Ectodermal cell (in vitro differentiated cells): ENCODE measurements around the gene GALNT17.
A peak's percentile ranks its signal among the peaks of the same experiment; 100 is the strongest.

ENCODE experiments used
- H3K27ac ChIP-seq: 2 replicates; pipeline ENCODE4 v1.7.0; 2013; ENCODE audit warnings: mild to moderate bottlenecking, low read depth, low read length; ENCODE audit not compliant: insufficient read depth, poor library complexity, severe bottlenecking
- H3K27me3 ChIP-seq: 2 replicates; pipeline ENCODE4 v1.7.0; 2013; ENCODE audit warnings: mild to moderate bottlenecking, low read length; ENCODE audit not compliant: insufficient read depth, control insufficient read depth, poor library complexity, severe bottlenecking
- H3K36me3 ChIP-seq: one replicate; pipeline ENCODE4 v1.7.0; 2013; ENCODE audit warnings: low read length; ENCODE audit not compliant: control insufficient read depth, insufficient read depth
- H3K4me1 ChIP-seq: one replicate; pipeline ENCODE4 v1.7.0; 2013; ENCODE audit warnings: low read length; ENCODE audit not compliant: control insufficient read depth, insufficient read depth
- H3K4me3 ChIP-seq: 2 replicates; pipeline ENCODE4 v1.7.0; 2013; ENCODE audit warnings: low read depth, low read length, control low read depth; ENCODE audit not compliant: insufficient read depth
- H3K9me3 ChIP-seq: 2 replicates; pipeline ENCODE4 v1.7.0; 2013; ENCODE audit warnings: mild to moderate bottlenecking, low read length, moderate library complexity; ENCODE audit not compliant: control insufficient read depth
- WGBS, 2 experiments: methylation state at CpG; one replicate each; pipeline ENCODE4 v1.1.7; 2013; ENCODE audit warnings: missing lambda C conversion rate in 2 of 2; 5-methylcytosine and 5-hydroxymethylcytosine counted together

The GALNT17 gene

DNA sequence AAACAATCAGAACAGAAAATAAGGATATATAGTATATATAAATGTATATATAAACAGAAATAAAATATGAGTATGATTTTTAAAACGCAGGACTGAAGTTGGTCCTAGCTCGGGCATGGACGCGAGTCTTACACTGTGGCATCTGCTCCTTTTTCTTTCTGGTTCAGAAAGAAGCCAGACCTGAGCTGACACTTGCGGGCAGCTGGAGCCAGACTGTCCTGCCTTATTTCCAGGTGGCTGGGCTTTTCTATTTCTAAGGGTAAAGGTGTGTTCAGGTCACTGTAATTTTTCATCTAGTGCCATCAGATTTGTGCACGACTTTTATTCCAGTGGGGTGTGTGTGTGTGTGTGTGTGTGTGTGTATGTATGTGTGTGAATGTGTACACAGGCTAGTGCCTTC lies 166.4 kb downstream of the GALNT17 start:
- no peaks in the 10 kb centered on the region for H3K9me3 ChIP-seq
- no peaks in the 10 kb centered on the region for H3K27me3 ChIP-seq
- no peak overlapping the region for H3K27ac ChIP-seq
- H3K4me1 ChIP-seq = peaks cover 7% of the 10 kb centered on the region
- no peak overlapping the region for H3K4me3 ChIP-seq
- H3K36me3 ChIP-seq = no peaks in the 10 kb centered on the region
- WGBS, 2 experiments = 94% methylated on average over 6 of the region's 6 CpGs

DNA sequence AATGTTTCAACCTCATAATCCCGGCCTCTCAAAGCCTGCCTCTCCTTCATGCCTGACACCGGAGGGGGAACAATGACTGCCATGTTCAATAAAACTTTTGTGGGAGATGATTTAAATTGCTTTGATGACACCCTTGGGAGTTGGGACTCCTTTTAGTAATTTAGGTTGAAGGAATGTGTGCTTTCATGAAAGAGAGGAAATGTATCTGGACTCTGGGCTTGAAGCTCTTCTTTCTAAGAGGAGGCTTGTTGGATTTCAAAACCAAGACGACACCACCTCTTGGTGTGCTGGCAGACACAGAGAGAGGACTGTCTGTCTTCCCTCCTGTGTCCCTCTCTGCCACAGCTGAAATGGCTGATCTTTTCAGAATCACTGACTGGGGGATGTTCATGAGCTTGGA lies 168.1 kb downstream of the GALNT17 start:
- Histone ChIP-seq H3K4me1 (peaks cover 11% of the 10 kb centered on the region), H3K9me3 (no peaks in the 10 kb centered on the region), H3K36me3 (no peaks in the 10 kb centered on the region), H3K27me3 (no peaks in the 10 kb centered on the region), H3K4me3 (no peak overlapping the region), H3K27ac (no peak overlapping the region)
- WGBS, 2 experiments = 78 to 81% methylated on average over 3 of the region's 3 CpGs

DNA sequence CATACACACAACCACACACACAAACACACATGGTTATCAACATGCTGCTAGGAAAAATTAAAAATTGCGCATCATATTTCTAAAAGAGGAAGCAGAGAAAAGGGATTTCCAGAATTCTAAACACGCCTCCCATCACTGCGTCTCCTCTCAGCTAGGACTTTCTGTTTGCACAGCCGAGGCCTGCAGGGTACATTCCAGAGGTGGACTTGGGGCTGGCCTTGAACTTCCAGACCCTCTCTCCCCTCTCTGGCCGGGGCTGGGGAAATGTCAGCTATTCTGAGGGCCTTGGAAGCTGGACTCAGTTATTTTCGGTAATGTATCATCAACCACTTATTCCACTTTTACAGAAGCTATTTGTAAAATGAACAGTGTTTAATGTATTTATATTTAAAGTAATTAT lies 168.7 kb downstream of the GALNT17 start:
- H3K4me1 ChIP-seq = peaks cover 15% of the 10 kb centered on the region
- no peak overlapping the region for H3K27ac ChIP-seq
- WGBS, 2 experiments = 91 to 94% methylated on average over 5 of the region's 6 CpGs
- no peaks in the 10 kb centered on the region for H3K9me3 ChIP-seq
- H3K36me3 ChIP-seq = no peaks in the 10 kb centered on the region
- H3K4me3 ChIP-seq = no peak overlapping the region
- no peaks in the 10 kb centered on the region for H3K27me3 ChIP-seq

GRCh38 chr7:71301167-71301566 lies 169.2 kb downstream of the GALNT17 start:
- WGBS, 2 experiments = 86 to 90% methylated on average over 4 of the region's 4 CpGs
- no peaks in the 10 kb centered on the region for H3K36me3 ChIP-seq
- H3K27me3 ChIP-seq = no peaks in the 10 kb centered on the region
- H3K4me1 ChIP-seq = peaks cover 15% of the 10 kb centered on the region
- H3K27ac ChIP-seq = no peak overlapping the region
- H3K9me3 ChIP-seq = no peaks in the 10 kb centered on the region
- no peak overlapping the region for H3K4me3 ChIP-seq

GRCh38 chr7:71303566-71303965 lies 171.6 kb downstream of the GALNT17 start:
- no peak overlapping the region for H3K27ac ChIP-seq
- no peak overlapping the region for H3K4me3 ChIP-seq
- no peaks in the 10 kb centered on the region for H3K9me3 ChIP-seq
- H3K4me1 ChIP-seq = peaks cover 23% of the 10 kb centered on the region
- no peaks in the 10 kb centered on the region for H3K36me3 ChIP-seq
- 64% methylated on average over 6 of the region's 6 CpGs for WGBS, 2 experiments
- no peaks in the 10 kb centered on the region for H3K27me3 ChIP-seq

DNA sequence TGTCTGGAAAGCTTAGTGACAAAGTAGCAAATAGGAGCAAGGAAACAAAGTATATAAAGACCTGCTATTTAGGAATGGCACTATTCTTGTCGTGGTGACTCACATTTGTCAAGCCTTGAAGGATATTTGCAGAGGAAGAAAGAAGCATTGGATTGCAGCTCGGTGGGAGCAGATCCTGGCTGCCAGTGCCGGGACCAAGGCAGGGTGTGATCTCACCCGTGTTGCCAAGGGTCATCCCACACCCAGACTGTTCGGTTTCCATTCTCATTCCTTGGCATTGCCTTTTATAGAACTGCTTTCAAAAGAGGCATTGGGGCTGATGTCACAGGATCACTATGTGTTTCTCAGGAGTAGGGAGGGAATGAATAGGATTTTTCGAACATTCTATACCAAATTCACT lies 176.2 kb downstream of the GALNT17 start:
- Histone ChIP-seq H3K4me3 (no peak overlapping the region), H3K9me3 (no peaks in the 10 kb centered on the region), H3K36me3 (no peaks in the 10 kb centered on the region), H3K27me3 (no peaks in the 10 kb centered on the region), H3K27ac (peak overlapping the region; percentile 86), H3K4me1 (peaks cover 19% of the 10 kb centered on the region)
- WGBS, 2 experiments = 43 to 52% methylated on average over 6 of the region's 6 CpGs

DNA sequence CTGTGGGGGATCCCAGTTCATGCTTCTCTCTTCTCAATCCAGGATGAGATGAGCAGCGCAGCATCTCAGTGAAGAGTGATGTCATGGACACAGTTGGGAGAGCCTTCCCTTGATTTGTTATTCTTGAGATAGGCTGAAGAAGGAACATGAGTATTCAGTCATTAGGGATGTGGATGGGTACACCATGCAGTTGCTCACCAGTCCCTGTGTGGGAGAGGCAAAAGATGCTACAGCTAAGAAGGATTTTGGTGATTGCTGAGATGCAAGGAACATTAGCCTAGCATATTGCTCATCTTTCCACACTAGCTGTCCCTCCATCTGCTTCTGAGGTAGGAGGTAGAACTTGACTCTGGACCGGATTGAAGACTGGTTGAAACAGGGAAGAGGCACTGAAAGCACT lies 179.6 kb downstream of the GALNT17 start:
- H3K36me3 ChIP-seq = no peaks in the 10 kb centered on the region
- peaks cover 18% of the 10 kb centered on the region for H3K4me1 ChIP-seq
- H3K4me3 ChIP-seq = no peak overlapping the region
- no peaks in the 10 kb centered on the region for H3K9me3 ChIP-seq
- no peak overlapping the region for H3K27ac ChIP-seq
- no peaks in the 10 kb centered on the region for H3K27me3 ChIP-seq
- WGBS, 2 experiments = 58 to 79% methylated on average over 2 of the region's 2 CpGs

GRCh38 chr7:71312755-71313490 lies 181.0 kb downstream of the GALNT17 start:
- Histone ChIP-seq H3K4me3 (no peak overlapping the region), H3K4me1 (peaks cover 15% of the 10 kb centered on the region), H3K27ac (peak overlapping the region; percentile 72), H3K9me3 (no peaks in the 10 kb centered on the region), H3K36me3 (no peaks in the 10 kb centered on the region), H3K27me3 (no peaks in the 10 kb centered on the region)
- 86 to 90% methylated on average over 3 of the region's 3 CpGs for WGBS, 2 experiments

DNA sequence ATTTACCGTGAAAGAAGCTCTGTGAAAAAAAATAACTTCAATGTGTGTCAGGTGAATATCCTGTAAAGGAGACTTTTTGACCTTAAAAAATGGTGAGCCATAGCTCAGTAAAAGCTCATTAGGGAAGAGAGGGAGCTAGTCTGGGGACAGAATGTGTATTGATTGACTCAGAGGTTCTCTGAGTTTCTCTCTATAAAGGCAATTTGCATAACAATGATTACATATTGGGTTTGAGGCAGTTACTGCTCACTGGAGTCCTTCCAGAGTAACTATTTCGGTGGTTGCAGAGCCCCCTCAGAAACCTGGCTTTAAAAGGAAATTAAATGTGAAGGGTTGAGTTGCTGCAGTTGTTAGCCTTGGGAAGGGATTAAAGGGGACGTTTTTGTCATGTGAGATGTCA lies 181.6 kb downstream of the GALNT17 start:
- Histone ChIP-seq H3K4me1 (peaks cover 10% of the 10 kb centered on the region), H3K36me3 (no peaks in the 10 kb centered on the region), H3K27me3 (no peaks in the 10 kb centered on the region), H3K9me3 (no peaks in the 10 kb centered on the region), H3K27ac (peak overlapping the region; percentile 72), H3K4me3 (no peak overlapping the region)
- 13 to 15% methylated on average over 3 of the region's 3 CpGs for WGBS, 2 experiments

GRCh38 chr7:71320916-71321315 lies 189.0 kb downstream of the GALNT17 start:
- Histone ChIP-seq H3K27me3 (no peaks in the 10 kb centered on the region), H3K4me3 (no peak overlapping the region), H3K9me3 (no peaks in the 10 kb centered on the region), H3K4me1 (peaks cover 11% of the 10 kb centered on the region), H3K27ac (no peak overlapping the region), H3K36me3 (no peaks in the 10 kb centered on the region)
- 85 to 94% methylated on average over 2 of the region's 2 CpGs for WGBS, 2 experiments
